CD14-positive monocyte (primary cell): ENCODE results near the gene GJA5. TPM values are rescaled to one million over a fixed set of nuclear protein-coding genes. Genes with fewer than 3 reads are reported as not detected.

Experiments used
- DNase-seq, 3 donors: peaks; one replicate each; pipeline ENCODE4 v3.0.0-alpha.2; 2011 to 2022
- H2AFZ ChIP-seq: 2 replicates; pipeline ENCODE4 v1.6.0; 2012; ENCODE audit warnings: mild to moderate bottlenecking, low read depth, low read length, inconsistent platforms; ENCODE audit not compliant: insufficient read depth, poor library complexity, severe bottlenecking
- H3K27ac ChIP-seq, 2 donors: 1 replicate in 1 of 2; 2 replicates in 1 of 2; pipeline ENCODE4 v1.5.1; 2012 to 2013; ENCODE audit warnings: low read length in 2 of 2, control low read depth in 1 of 2, inconsistent platforms in 1 of 2, low read depth in 1 of 2, mild to moderate bottlenecking in 1 of 2
- H3K27me3 ChIP-seq, 2 donors: one replicate each; pipeline versions ENCODE4 v1.6.0 to v1.6.1; 2011 to 2013; ENCODE audit warnings: low read length in 2 of 2; ENCODE audit not compliant: control insufficient read depth in 2 of 2, insufficient read depth in 2 of 2
- H3K36me3 ChIP-seq, 2 donors: replicated peaks in 1 of 2; 1 replicate in 1 of 2; 2 replicates in 1 of 2; pipeline versions ENCODE4 v1.5.1 to v1.6.1; 2012 to 2013; ENCODE audit warnings: low read length in 2 of 2, control low read depth in 1 of 2, inconsistent platforms in 1 of 2, mild to moderate bottlenecking in 1 of 2; ENCODE audit not compliant: insufficient read depth in 2 of 2, control insufficient read depth in 1 of 2
- H3K4me1 ChIP-seq, 2 donors: 1 replicate in 1 of 2; 2 replicates in 1 of 2; pipeline versions ENCODE4 v1.5.1 to v1.6.1; 2012 to 2013; ENCODE audit warnings: low read length in 2 of 2, control low read depth in 1 of 2, inconsistent platforms in 1 of 2, mild to moderate bottlenecking in 1 of 2, moderate library complexity in 1 of 2; ENCODE audit not compliant: insufficient read depth in 2 of 2, control insufficient read depth in 1 of 2
- H3K4me2 ChIP-seq: replicated peaks from 2 replicates; pipeline ENCODE3; 2012; ENCODE audit warnings: low read length, moderate library complexity, mild to moderate bottlenecking; ENCODE audit not compliant: poor library complexity, severe bottlenecking; ENCODE audit errors: extremely low read depth
- H3K4me3 ChIP-seq, 3 experiments: fragments of 200-600 bp in 1 of 3; sonication (generic) in 1 of 3; replicated peaks in 1 of 3; 1 replicate in 2 of 3; 2 replicates in 1 of 3; pipeline ENCODE4 v1.5.1; 2011 to 2013; ENCODE audit warnings: low read length in 3 of 3, mild to moderate bottlenecking in 3 of 3, control low read depth in 2 of 3, low read depth in 2 of 3, inconsistent platforms in 1 of 3, moderate library complexity in 1 of 3
- H3K79me2 ChIP-seq: 2 replicates; pipeline ENCODE4 v1.6.0; 2012; ENCODE audit warnings: mild to moderate bottlenecking, control low read depth, inconsistent platforms, low read length, moderate library complexity; ENCODE audit not compliant: insufficient read depth
- H3K9ac ChIP-seq: 2 replicates; pipeline ENCODE4 v1.6.0; 2017; ENCODE audit warnings: low read length, mild to moderate bottlenecking; ENCODE audit not compliant: insufficient read depth, poor library complexity, severe bottlenecking
- H3K9me3 ChIP-seq, 2 donors: replicated peaks in 1 of 2; 1 replicate in 1 of 2; 2 replicates in 1 of 2; pipeline versions ENCODE4 v1.5.1 to v1.6.1; 2012 to 2013; ENCODE audit warnings: low read length in 2 of 2, control low read depth in 1 of 2; ENCODE audit not compliant: control insufficient read depth in 1 of 2, insufficient read depth in 1 of 2
- H4K20me1 ChIP-seq: 2 replicates; pipeline ENCODE4 v1.6.0; 2012; ENCODE audit warnings: mild to moderate bottlenecking, low read length, control low read depth, moderate library complexity; ENCODE audit not compliant: insufficient read depth
- H3K27ac Mint-ChIP-seq, 7 donors: one replicate each; pipeline ENCODE4 v1.8.0; 2020; ENCODE audit warnings: mild to moderate bottlenecking in 7 of 7, mixed read lengths in 7 of 7, moderate library complexity in 6 of 7, inconsistent platforms in 2 of 7
- H3K27me3 Mint-ChIP-seq, 3 donors: one replicate each; pipeline ENCODE4 v1.8.0; 2021 to 2022; ENCODE audit warnings: low read depth in 3 of 3, mild to moderate bottlenecking in 3 of 3, mixed read lengths in 3 of 3, moderate library complexity in 3 of 3, inconsistent platforms in 1 of 3
- H3K36me3 Mint-ChIP-seq, 2 donors: one replicate each; pipeline ENCODE4 v1.8.0; 2020; ENCODE audit warnings: mixed read lengths in 2 of 2, inconsistent platforms in 1 of 2, mild to moderate bottlenecking in 1 of 2
- H3K4me1 Mint-ChIP-seq: one replicate; pipeline ENCODE4 v1.8.0; 2020; ENCODE audit warnings: mild to moderate bottlenecking, mixed read lengths
- H3K4me3 Mint-ChIP-seq, 2 donors: one replicate each; pipeline ENCODE4 v1.8.0; 2020; ENCODE audit warnings: mild to moderate bottlenecking in 2 of 2, mixed read lengths in 2 of 2, moderate library complexity in 1 of 2
- H3K9me3 Mint-ChIP-seq, 7 donors: one replicate each; pipeline ENCODE4 v1.8.0; 2020 to 2022; ENCODE audit warnings: mixed read lengths in 7 of 7, mild to moderate bottlenecking in 6 of 7, moderate library complexity in 6 of 7, inconsistent platforms in 2 of 7
- CTCF ChIP-seq: fragments of 200-600 bp; IDR thresholded peaks from one replicate; pipeline ENCODE4 v1.8.0; 2022; ENCODE audit warnings: antibody characterized with exemption, mild to moderate bottlenecking
- WGBS: methylation state at CpG from one replicate; pipeline ENCODE4 v1.1.5; 2013; ENCODE audit warnings: missing lambda C conversion rate; ENCODE audit not compliant: insufficient coverage; 5-methylcytosine and 5-hydroxymethylcytosine counted together
- intact Hi-C, 2 donors: fragments of 100-400 bp; cut with micrococcal nuclease; formaldehyde crosslinking; loops; one replicate each; pipeline versions ENCODE4 v1.15.0 to v1.15.1; 2023
- polyA plus RNA-seq, 3 donors: library from polyadenylated mRNA; depleted of rRNA in 1 of 3; unstranded in 2 of 3; stranded (reverse) in 1 of 3; fragments of 300-500 nt in 2 of 3; fragments of >200 nt in 1 of 3; fragmentation: Illumina TruSeq in 2 of 3; gene quantifications; 1 replicate in 2 of 3; 2 replicates in 1 of 3; pipeline ENCODE4 v1.2.3, GENCODE V29; 2012 to 2021

GJA5 gene
- polyA plus RNA-seq, 3 donors, result not detected

GRCh38 chr1:147753081-147753480, 7.3 kb downstream of the GJA5 start:
- Mint-ChIP-seq H3K36me3 (no peaks in the 10 kb centered on the region), H3K4me1 (no peaks in the 10 kb centered on the region), H3K4me3 (no peak overlapping the region), H3K9me3 (peaks cover 0 to 2% (median 0%) of the 10 kb centered on the region in 7 donors), H3K27me3 (peaks cover 2% of the 10 kb centered on the region in 3 donors), H3K27ac (no peak overlapping the region)
- Histone ChIP-seq H3K9me3 (no peaks in the 10 kb centered on the region), H3K4me2 (no peak overlapping the region), H3K9ac (no peak overlapping the region), H3K27me3 (no peaks in the 10 kb centered on the region), H3K27ac (no peak overlapping the region), H3K79me2 (no peaks in the 10 kb centered on the region), H3K36me3 (no peaks in the 10 kb centered on the region), H4K20me1 (no peaks in the 10 kb centered on the region), H3K4me1 (no peaks in the 10 kb centered on the region), H3K4me3 (no peak overlapping the region), H2AFZ (no peak overlapping the region)
- intact Hi-C loops, result no loop called here
- 61% methylated on average over 2 of the region's 3 CpGs for whole genome bisulfite sequencing
- no peak for TF ChIP-seq CTCF
- DNase-seq, result no peak

- H3K9ac ChIP-seq, result no peak overlapping the region
- Mint-ChIP-seq H3K27me3 (peaks cover 2% of the 10 kb centered on the region in 3 donors), H3K4me1 (no peaks in the 10 kb centered on the region), H3K4me3 (no peak overlapping the region), H3K9me3 (peaks cover 0 to 2% (median 0%) of the 10 kb centered on the region in 7 donors), H3K36me3 (no peaks in the 10 kb centered on the region), H3K27ac (no peak overlapping the region)
- no peak overlapping the region for H3K27ac ChIP-seq
- no peaks in the 10 kb centered on the region for H4K20me1 ChIP-seq
- no peak overlapping the region for H3K4me3 ChIP-seq
- intact Hi-C loops, result no loop called here
- no peak overlapping the region for H2AFZ ChIP-seq
- no peak overlapping the region for H3K4me2 ChIP-seq
- no peaks in the 10 kb centered on the region for H3K36me3 ChIP-seq
- DNase-seq, result no peak
- H3K9me3 ChIP-seq, result no peaks in the 10 kb centered on the region
- WGBS, result 100% methylated on average over 2 of the region's 7 CpGs
- no peaks in the 10 kb centered on the region for H3K79me2 ChIP-seq
- H3K27me3 ChIP-seq, result no peaks in the 10 kb centered on the region
- no peaks in the 10 kb centered on the region for H3K4me1 ChIP-seq
- TF ChIP-seq CTCF, result no peak
Measured at GRCh38 chr1:147752511-147752910, 7.9 kb downstream of the GJA5 start.
